ENCODE data around the gene FEZF2. TPM values are rescaled to one million over a fixed set of nuclear protein-coding genes. Genes with fewer than 3 reads are reported as not detected.

The FEZF2 gene
- total RNA-seq, 2 donors from 2014 or later: not detected

DNA sequence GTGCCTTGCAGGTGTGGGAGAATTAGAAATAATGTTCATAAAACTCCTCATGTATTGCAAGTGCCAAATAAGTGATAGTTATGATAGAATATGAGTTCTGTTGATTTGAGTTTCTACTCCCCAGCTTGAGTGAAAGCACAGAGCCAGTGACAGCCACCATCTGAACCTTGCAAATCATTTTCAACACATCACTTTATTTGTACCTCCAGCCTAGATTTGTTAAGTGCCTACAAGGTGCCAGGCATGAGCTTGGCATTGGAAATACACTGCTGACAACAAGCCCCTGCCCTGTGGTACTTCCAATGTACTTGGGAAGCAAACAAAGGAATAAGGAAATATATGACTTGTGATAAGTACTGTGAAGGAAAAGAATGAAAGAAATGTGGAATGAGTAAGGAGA is 17.0 kb downstream of the FEZF2 start:
- intact Hi-C loops (cut with DNase I): no loop called here
- no peak for DNase-seq (ENCODE audit: low spot score)

DNA sequence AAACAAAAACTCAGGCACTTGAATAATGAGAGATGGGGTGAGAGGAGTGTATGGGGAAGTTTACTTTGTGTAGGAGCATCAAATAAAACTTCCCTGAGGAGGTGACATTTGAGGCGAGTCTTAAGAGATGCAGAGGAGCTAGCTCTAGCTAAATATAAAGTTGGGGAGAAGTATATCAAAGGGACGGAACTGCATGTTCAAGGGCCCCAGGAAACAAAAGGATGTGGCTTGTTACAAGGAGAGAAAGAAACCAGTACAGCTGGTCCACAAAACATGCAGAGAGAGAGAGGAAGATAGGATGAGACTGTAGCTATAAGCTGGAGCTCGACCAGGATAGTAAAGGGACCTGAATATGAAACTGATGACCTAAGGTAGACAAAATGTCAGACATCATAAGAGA is 17.6 kb downstream of the FEZF2 start:
- intact Hi-C loops (cut with DNase I): no loop called here

DNA sequence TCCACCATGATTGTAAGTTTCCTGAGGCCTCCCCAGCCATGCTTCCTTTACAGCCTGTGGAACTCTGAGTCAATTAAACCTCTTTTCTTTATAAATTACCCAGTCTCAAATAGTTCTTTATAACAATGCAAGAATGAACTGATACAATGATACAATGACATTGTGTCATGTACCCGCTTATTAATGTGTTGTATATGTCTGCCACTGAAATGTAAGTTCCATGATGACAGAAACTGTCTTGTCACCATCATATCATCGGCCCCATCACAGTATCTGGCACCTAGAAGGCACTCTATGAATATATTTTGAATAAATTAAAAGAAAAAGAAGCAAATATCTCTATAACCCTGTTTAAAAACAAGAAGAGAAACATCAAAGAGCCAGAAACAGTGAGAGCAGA is 29.6 kb downstream of the FEZF2 start:
- no peak for DNase-seq (ENCODE audit: low spot score)
- intact Hi-C loops (cut with DNase I): no loop called here

More for the DNA sequence above, 17.6 kb downstream of the FEZF2 start:
- no peak for DNase-seq (ENCODE audit: low spot score)

DNA sequence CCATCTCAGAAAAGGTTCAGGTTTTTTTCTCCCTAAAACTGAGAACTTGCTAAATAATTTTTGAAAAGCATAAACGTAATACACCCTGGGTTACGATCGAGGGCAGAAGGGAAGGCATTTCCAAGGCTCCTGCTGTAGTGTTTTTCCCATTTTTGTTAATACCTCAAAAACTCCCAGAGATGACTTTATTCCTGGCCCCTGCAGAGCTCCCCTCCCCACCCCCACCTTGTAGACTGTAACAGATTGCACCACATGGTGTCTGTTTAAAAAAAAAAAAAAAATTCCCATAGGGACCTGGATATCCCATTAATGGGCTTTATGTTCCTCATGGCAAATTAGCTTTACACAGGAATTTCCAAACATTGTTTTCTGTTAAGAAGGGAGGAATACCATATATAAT is 38.2 kb downstream of the FEZF2 start:
- intact Hi-C loops (cut with DNase I): loop anchor here in 1 of 2 donors (10.0 kb wide), 1 partner anchor 230 kb away; no protein-coding TSS in a partner anchor
- no peak for DNase-seq (ENCODE audit: low spot score)

DNA sequence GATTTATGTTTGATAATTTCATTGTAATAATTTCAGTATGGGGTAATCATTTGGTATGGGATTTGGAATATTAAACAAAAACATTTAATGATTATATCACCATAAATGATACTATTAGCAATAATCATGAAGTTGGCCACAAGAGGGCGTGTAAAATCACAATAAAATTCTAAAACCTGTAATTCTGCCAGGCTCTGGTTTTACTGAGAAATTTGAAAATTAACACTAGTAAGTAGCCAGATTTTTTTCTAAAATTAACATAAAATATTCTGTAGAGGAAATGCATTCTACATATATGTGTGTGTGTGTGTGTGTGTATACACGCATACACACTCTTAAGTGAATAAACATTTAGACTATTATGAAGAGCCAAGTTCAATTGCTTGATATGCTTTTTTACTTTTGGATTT is 40.5 kb downstream of the FEZF2 start:
- intact Hi-C loops (cut with DNase I): loop anchor here in 1 of 2 donors (10.0 kb wide), 1 partner anchor 232 kb away; no protein-coding TSS in a partner anchor

DNA sequence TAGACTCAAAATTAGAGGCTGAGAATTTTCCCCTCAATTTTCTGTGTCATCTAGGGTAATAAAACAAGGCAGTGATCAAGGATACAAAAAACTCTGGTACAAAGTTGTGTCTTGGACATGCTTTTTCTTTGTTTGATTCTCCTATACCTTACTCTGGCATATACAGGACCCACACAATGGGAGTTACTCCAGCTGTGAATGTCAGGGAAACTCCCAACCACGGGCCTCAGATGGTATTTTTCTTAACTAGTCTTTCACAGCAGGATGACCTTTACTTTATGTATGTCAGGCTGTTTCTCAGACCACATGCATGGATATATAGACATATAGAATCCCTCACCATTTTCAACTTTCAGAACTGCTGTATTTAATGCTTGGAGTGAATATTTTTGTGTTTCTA is 41.3 kb downstream of the FEZF2 start:
- intact Hi-C loops (cut with DNase I): loop anchor here in 1 of 2 donors (10.0 kb wide), 1 partner anchor 233 kb away; no protein-coding TSS in a partner anchor
- no peak for DNase-seq (ENCODE audit: low spot score)

More for the DNA sequence above, 40.5 kb downstream of the FEZF2 start:
- DNase-seq (ENCODE audit: low spot score): no peak

DNA sequence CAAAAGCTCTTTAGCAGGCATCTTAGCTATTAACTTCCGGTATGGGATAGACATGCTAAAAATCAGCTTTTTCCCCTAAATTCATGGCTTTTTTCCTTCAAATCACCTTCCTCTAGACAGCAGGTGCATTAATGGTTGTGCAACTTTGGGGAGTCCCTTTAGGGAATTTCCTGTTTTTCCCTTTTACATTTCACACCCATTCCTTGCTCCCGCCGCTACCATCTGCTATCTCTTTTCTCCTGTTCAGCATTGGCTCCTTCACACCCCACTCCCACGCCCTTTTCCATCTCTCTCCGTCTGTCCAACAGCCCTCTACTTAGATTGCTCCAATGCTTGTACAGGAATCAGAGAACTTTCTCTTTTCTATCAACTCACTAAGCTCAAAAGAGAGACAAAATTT is 43.4 kb downstream of the FEZF2 start:
- intact Hi-C loops (cut with DNase I): loop anchor here in 1 of 2 donors (10.0 kb wide), 1 partner anchor 235 kb away; no protein-coding TSS in a partner anchor
- no peak for DNase-seq (ENCODE audit: low spot score)

DNA sequence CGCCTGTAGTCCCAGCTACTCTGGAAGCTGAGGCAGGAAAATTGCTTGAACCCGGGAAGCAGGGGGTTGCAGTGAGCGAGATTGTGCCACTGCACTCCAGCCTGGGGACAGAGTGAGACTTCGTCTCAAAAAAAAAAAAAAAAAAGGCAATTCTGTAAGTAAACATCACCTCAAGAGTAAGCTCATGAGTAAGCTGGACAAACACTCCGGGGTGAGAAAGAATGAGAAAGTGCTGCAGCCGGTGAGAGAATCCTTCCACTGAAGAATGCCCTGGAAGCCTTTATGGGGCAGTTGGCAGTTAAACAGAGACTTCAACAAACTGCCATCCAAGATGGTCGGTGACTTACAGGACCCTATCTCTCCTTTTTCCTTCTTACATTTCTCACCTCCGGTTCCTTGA is 47.5 kb downstream of the FEZF2 start:
- no peak for DNase-seq (ENCODE audit: low spot score)

DNA sequence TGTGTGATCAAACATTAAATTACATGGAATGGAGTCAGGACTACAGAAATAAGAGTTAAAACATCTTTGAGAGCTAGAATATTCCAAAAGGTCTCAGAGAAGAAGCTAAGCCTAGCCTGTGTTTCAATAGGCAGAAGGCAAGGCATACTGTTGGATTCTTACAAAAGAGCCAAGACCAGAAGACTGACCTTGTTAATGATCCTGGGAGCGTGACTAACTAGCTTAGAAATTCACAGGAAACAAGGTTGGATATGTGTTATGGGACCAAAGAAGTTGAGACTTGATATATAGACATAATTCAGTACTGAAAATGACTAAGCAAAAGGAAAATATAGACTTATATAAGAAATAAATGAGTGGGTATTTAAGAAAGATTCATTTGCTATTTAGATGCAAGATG is 50.1 kb downstream of the FEZF2 start:
- intact Hi-C loops (cut with DNase I): no loop called here
- DNase-seq (ENCODE audit: low spot score): no peak

More for the DNA sequence above, 47.5 kb downstream of the FEZF2 start:
- intact Hi-C loops (cut with DNase I): no loop called here

Data from posterior vena cava (tissue), 2 donors.